Right lobe of liver (tissue), 4 donors: Measurements from ENCODE around the gene MGME1.

Experiments
- CTCF ChIP-seq, 4 donors: fragments of 200-600 bp in 3 of 4; fragments of 450-650 bp in 1 of 4; IDR thresholded peaks; one replicate each; pipeline versions ENCODE4 v1.5.1 to v1.8.0; 2016 to 2022; ENCODE audit warnings: antibody characterized with exemption in 4 of 4, mild to moderate bottlenecking in 2 of 4
- POLR2A ChIP-seq: fragments of 450-650 bp; IDR thresholded peaks from one replicate; pipeline ENCODE4 v1.6.1; 2017; ENCODE audit warnings: antibody characterized with exemption, mild to moderate bottlenecking
- donor health status: DM: no; HTN: no; CAD: no.
- donor health status: DM: no; HTN: no; CAD: no.
- donor health status: DM: no; HTN: yes; CAD: no.

- TF ChIP-seq CTCF (IDR thresholded peaks at IDR 0.05) (no peak), POLR2A (no peak)
Observed at GRCh38 chr20:18039063-18039462, 70.2 kb downstream of the MGME1 start.
